Activated naive CD4-positive, alpha-beta T cell treated with anti-CD3 and anti-CD28 coated beads, Interleukin-2, amount 50 U/mL, for 24 hours (primary cell): ENCODE measurements around the gene DYNC2I2.
"Not testable (repeated sequence)": the region's sequence is repeated elsewhere in the genome, so short reads cannot be mapped to it uniquely, and the experiment has no call there.

Source experiments
- H3K27ac Mint-ChIP-seq: one replicate; pipeline ENCODE4 v1.8.0; 2021; ENCODE audit warnings: mild to moderate bottlenecking, mixed read lengths
- H3K27me3 Mint-ChIP-seq: one replicate; pipeline ENCODE4 v1.8.0; 2021; ENCODE audit warnings: mixed read lengths
- H3K36me3 Mint-ChIP-seq: one replicate; pipeline ENCODE4 v1.8.0; 2021; ENCODE audit warnings: mixed read lengths
- H3K4me1 Mint-ChIP-seq: one replicate; pipeline ENCODE4 v1.8.0; 2021; ENCODE audit warnings: mixed read lengths
- H3K4me3 Mint-ChIP-seq: one replicate; pipeline ENCODE4 v1.8.0; 2021; ENCODE audit warnings: mild to moderate bottlenecking, mixed read lengths
- H3K9me3 Mint-ChIP-seq: one replicate; pipeline ENCODE4 v1.8.0; 2021; ENCODE audit warnings: mixed read lengths

The DYNC2I2 gene

GRCh38 chr9:128617943-128618342 lies 38.7 kb downstream of the DYNC2I2 start:
- Mint-ChIP-seq H3K27ac (no peak overlapping the region), H3K4me3 (no peak overlapping the region), H3K4me1 (no peaks in the 10 kb centered on the region), H3K36me3 (peaks cover 11% of the 10 kb centered on the region), H3K27me3 (no peaks in the 10 kb centered on the region), H3K9me3 (no peaks in the 10 kb centered on the region)

- Mint-ChIP-seq H3K4me3 (no peak overlapping the region), H3K27me3 (no peaks in the 10 kb centered on the region), H3K4me1 (no peaks in the 10 kb centered on the region), H3K9me3 (no peaks in the 10 kb centered on the region), H3K36me3 (peaks cover 15% of the 10 kb centered on the region), H3K27ac (no peak overlapping the region)
Measured at GRCh38 chr9:128615571-128615970, 41.1 kb downstream of the DYNC2I2 start.

- H3K9me3 Mint-ChIP-seq: no peaks in the 10 kb centered on the region
- H3K36me3 Mint-ChIP-seq: peaks cover 15% of the 10 kb centered on the region
Measured at GRCh38 chr9:128614728-128615127, 41.9 kb downstream of the DYNC2I2 start.

GRCh38 chr9:128611600-128612394 lies 44.9 kb downstream of the DYNC2I2 start:
- Mint-ChIP-seq H3K27ac (no peak overlapping the region), H3K36me3 (peaks cover 12% of the 10 kb centered on the region), H3K9me3 (no peaks in the 10 kb centered on the region), H3K4me3 (no peak overlapping the region), H3K4me1 (no peaks in the 10 kb centered on the region), H3K27me3 (no peaks in the 10 kb centered on the region)

More at GRCh38 chr9:128614728-128615127, 41.9 kb downstream of the DYNC2I2 start:
- no peaks in the 10 kb centered on the region for H3K4me1 Mint-ChIP-seq
- no peak overlapping the region for H3K4me3 Mint-ChIP-seq
- no peak overlapping the region for H3K27ac Mint-ChIP-seq
- no peaks in the 10 kb centered on the region for H3K27me3 Mint-ChIP-seq

- Mint-ChIP-seq H3K9me3 (no peaks in the 10 kb centered on the region), H3K4me3 (no peak overlapping the region), H3K4me1 (no peaks in the 10 kb centered on the region), H3K36me3 (peaks cover 12% of the 10 kb centered on the region), H3K27ac (no peak overlapping the region), H3K27me3 (no peaks in the 10 kb centered on the region)
Measured at GRCh38 chr9:128610897-128611296, 45.8 kb downstream of the DYNC2I2 start.

- no peaks in the 10 kb centered on the region for H3K27me3 Mint-ChIP-seq
- peaks cover 12% of the 10 kb centered on the region for H3K36me3 Mint-ChIP-seq
- H3K4me3 Mint-ChIP-seq: no peak overlapping the region
- no peaks in the 10 kb centered on the region for H3K4me1 Mint-ChIP-seq
- no peaks in the 10 kb centered on the region for H3K9me3 Mint-ChIP-seq
- H3K27ac Mint-ChIP-seq: peak overlapping the region; percentile 23
Measured at GRCh38 chr9:128607642-128608350, 48.9 kb downstream of the DYNC2I2 start.

- peaks cover 13% of the 10 kb centered on the region for H3K36me3 Mint-ChIP-seq
Measured at GRCh38 chr9:128603697-128604096, 53.0 kb downstream of the DYNC2I2 start.

GRCh38 chr9:128600099-128600498 lies 56.5 kb downstream of the DYNC2I2 start:
- peaks cover 12% of the 10 kb centered on the region for H3K36me3 Mint-ChIP-seq
- H3K4me1 Mint-ChIP-seq: no peaks in the 10 kb centered on the region
- H3K4me3 Mint-ChIP-seq: no peak overlapping the region
- no peaks in the 10 kb centered on the region for H3K9me3 Mint-ChIP-seq
- H3K27ac Mint-ChIP-seq: no peak overlapping the region
- H3K27me3 Mint-ChIP-seq: no peaks in the 10 kb centered on the region

More at GRCh38 chr9:128603697-128604096, 53.0 kb downstream of the DYNC2I2 start:
- Mint-ChIP-seq H3K27ac (no peak overlapping the region), H3K4me1 (no peaks in the 10 kb centered on the region), H3K27me3 (no peaks in the 10 kb centered on the region), H3K9me3 (no peaks in the 10 kb centered on the region), H3K4me3 (no peak overlapping the region)

- Mint-ChIP-seq H3K4me3 (no peak overlapping the region), H3K4me1 (no peaks in the 10 kb centered on the region), H3K36me3 (peaks cover 14% of the 10 kb centered on the region), H3K9me3 (no peaks in the 10 kb centered on the region), H3K27ac (no peak overlapping the region), H3K27me3 (no peaks in the 10 kb centered on the region)
Measured at GRCh38 chr9:128595471-128595870, 61.2 kb downstream of the DYNC2I2 start.

- Mint-ChIP-seq H3K27ac (no peak overlapping the region), H3K4me3 (no peak overlapping the region), H3K4me1 (no peaks in the 10 kb centered on the region), H3K36me3 (peaks cover 9% of the 10 kb centered on the region), H3K27me3 (no peaks in the 10 kb centered on the region), H3K9me3 (no peaks in the 10 kb centered on the region)
Measured at GRCh38 chr9:128593856-128594255, 62.8 kb downstream of the DYNC2I2 start.

GRCh38 chr9:128593039-128593438 lies 63.6 kb downstream of the DYNC2I2 start:
- Mint-ChIP-seq H3K36me3 (peaks cover 10% of the 10 kb centered on the region), H3K27ac (no peak overlapping the region)

GRCh38 chr9:128588581-128589233 lies 67.9 kb downstream of the DYNC2I2 start:
- H3K27ac Mint-ChIP-seq: peak overlapping the region; percentile 62
- no peak overlapping the region for H3K4me3 Mint-ChIP-seq
- H3K9me3 Mint-ChIP-seq: no peaks in the 10 kb centered on the region
- no peaks in the 10 kb centered on the region for H3K27me3 Mint-ChIP-seq
- peaks cover 21% of the 10 kb centered on the region for H3K36me3 Mint-ChIP-seq
- peaks cover 11% of the 10 kb centered on the region for H3K4me1 Mint-ChIP-seq

More at GRCh38 chr9:128593039-128593438, 63.6 kb downstream of the DYNC2I2 start:
- Mint-ChIP-seq H3K9me3 (no peaks in the 10 kb centered on the region), H3K4me1 (peaks cover 3% of the 10 kb centered on the region), H3K4me3 (no peak overlapping the region), H3K27me3 (no peaks in the 10 kb centered on the region)

- no peak overlapping the region for H3K4me3 Mint-ChIP-seq
- H3K4me1 Mint-ChIP-seq: peaks cover 11% of the 10 kb centered on the region
- H3K27ac Mint-ChIP-seq: peak overlapping the region; percentile 87
- no peaks in the 10 kb centered on the region for H3K27me3 Mint-ChIP-seq
- H3K36me3 Mint-ChIP-seq: peaks cover 27% of the 10 kb centered on the region
- H3K9me3 Mint-ChIP-seq: no peaks in the 10 kb centered on the region
Measured at GRCh38 chr9:128587453-128587852, 69.2 kb downstream of the DYNC2I2 start.

- H3K27me3 Mint-ChIP-seq, H3K9me3 Mint-ChIP-seq, H3K4me3 Mint-ChIP-seq: not testable (repeated sequence)
- H3K36me3 Mint-ChIP-seq: peaks cover 28% of the 10 kb centered on the region
- peak overlapping the region; percentile 87 for H3K27ac Mint-ChIP-seq
- H3K4me1 Mint-ChIP-seq: peaks cover 11% of the 10 kb centered on the region
Measured at GRCh38 chr9:128586934-128587333, 69.7 kb downstream of the DYNC2I2 start.

GRCh38 chr9:128585155-128585554 lies 71.5 kb downstream of the DYNC2I2 start:
- H3K4me1 Mint-ChIP-seq: peaks cover 11% of the 10 kb centered on the region
- H3K9me3 Mint-ChIP-seq, H3K27ac Mint-ChIP-seq, H3K27me3 Mint-ChIP-seq, H3K4me3 Mint-ChIP-seq: not testable (repeated sequence)
- H3K36me3 Mint-ChIP-seq: peaks cover 21% of the 10 kb centered on the region
